GM10266 (cell line): ENCODE results near the gene SCN7A.
"Not testable (repeated sequence)": the region's sequence is repeated elsewhere in the genome, so short reads cannot be mapped to it uniquely, and the experiment has no call there.

Source experiments
- DNase-seq: peaks from one replicate; pipeline ENCODE4 v3.0.0; 2012; ENCODE audit errors: extremely low spot score
- TF ChIP-seq, protein P1 (sequence below): IDR thresholded peaks from 2 replicates; pipeline ENCODE4 v1.5.1; 2012; ENCODE audit warnings: mild to moderate bottlenecking, low read depth; ENCODE audit not compliant: control insufficient read depth, insufficient read depth; ENCODE audit errors: missing control alignments

The SCN7A gene

DNA sequence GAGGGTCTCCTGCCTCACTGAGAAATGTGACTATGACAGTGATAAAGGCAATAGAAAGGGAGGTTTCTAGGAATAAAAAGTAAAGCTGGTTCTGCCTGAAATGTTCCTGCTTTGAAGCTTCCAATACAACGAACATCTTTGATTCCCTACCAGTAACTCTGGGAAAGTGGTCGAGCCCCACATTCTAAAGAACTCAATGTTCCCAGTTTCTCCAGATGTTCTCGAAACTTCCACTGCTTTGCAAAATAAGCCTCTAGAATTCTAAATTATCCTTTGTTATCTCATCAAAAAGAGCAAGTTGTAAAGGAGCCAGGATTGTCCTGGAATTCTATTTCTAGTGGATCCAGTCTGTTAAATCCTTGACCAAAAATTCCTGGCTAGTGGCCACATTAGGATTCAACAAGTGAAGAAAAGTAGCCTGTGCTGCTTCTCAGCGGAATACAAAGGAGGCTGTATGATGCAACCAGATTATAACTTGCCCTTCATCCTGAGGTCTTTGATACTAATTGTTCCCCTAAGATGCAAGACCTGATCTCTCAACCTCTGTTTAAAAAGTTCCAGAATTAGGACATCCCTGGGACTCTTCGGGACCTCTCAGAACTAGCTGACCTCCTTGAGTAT, 8.4 kb downstream of the SCN7A start:
- TF ChIP-seq, protein P1, sequence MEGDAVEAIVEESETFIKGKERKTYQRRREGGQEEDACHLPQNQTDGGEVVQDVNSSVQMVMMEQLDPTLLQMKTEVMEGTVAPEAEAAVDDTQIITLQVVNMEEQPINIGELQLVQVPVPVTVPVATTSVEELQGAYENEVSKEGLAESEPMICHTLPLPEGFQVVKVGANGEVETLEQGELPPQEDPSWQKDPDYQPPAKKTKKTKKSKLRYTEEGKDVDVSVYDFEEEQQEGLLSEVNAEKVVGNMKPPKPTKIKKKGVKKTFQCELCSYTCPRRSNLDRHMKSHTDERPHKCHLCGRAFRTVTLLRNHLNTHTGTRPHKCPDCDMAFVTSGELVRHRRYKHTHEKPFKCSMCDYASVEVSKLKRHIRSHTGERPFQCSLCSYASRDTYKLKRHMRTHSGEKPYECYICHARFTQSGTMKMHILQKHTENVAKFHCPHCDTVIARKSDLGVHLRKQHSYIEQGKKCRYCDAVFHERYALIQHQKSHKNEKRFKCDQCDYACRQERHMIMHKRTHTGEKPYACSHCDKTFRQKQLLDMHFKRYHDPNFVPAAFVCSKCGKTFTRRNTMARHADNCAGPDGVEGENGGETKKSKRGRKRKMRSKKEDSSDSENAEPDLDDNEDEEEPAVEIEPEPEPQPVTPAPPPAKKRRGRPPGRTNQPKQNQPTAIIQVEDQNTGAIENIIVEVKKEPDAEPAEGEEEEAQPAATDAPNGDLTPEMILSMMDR, result no peak
- DNase-seq, result no peak

DNA sequence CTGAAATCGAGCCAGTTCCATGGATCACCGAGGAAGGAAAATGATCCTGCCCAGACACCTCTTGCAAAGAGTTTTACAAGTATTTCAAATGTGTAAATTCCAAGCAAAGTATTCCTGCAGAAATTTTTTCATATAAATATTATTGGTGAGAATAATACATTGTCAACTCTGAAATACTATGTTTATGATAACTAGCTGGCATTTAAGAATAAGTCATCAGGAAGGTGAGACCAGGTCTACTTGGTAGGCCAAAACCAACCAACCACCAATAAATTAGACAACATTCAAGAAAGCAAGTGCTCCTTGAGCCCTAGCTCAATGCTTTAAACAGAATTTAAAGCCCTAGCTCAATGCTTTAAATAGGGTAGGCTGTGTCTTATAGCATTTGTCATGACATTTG, 21.7 kb downstream of the SCN7A start:
- TF ChIP-seq, protein P1, result no peak
- DNase-seq, result no peak

- TF ChIP-seq, protein P1, result no peak
- no peak for DNase-seq
Observed at GRCh38 chr2:166468124-166469024, 25.7 kb downstream of the SCN7A start.

- DNase-seq, result no peak
- TF ChIP-seq, protein P1, result no peak
Observed at GRCh38 chr2:166464187-166464586, 29.9 kb downstream of the SCN7A start.

GRCh38 chr2:166463640-166464039, 30.4 kb downstream of the SCN7A start:
- TF ChIP-seq, protein P1, result no peak
- DNase-seq, result no peak

DNA sequence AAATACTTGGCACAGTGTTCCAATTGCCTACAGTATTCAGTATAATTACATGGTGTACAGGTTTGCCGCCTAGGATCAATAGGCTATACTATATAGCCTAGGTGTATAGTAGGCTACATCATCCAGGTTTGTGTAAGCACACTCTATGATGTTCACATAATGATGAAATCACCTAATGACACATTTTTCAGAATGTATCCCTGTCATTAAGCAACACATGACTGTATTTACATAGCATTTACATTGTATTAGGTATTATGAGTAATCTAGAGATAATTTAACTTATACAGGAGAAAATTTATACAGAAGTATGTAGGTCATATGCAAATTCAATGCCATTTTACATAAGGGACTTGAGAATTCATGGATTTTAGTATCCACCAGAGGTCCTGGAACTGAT, 35.4 kb downstream of the SCN7A start:
- TF ChIP-seq, protein P1, result no peak
- DNase-seq, result no peak

DNA sequence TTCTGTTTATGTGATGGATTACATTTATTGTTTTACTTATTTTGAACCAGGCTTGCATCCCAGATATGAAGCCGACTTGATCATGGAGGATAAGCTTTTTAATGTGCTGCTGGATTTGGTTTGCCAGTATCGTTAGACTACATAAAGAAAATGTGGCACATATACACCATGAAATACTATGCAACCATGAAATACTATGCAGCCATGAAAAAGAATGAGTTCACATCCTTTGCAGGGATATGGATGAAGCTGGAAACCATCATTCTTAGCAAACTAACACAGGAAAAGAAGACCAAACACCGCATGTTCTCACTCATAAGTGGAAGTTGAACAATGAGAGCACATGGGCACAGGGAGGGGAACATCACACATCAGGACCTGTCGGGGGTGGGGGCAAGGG, 38.2 kb downstream of the SCN7A start:
- DNase-seq, result not testable (repeated sequence)
